T-helper 2 cell (primary cell): ENCODE results near the gene EFCAB8.
A peak's percentile ranks its signal among the peaks of the same experiment; 100 is the strongest.
"Not testable (repeated sequence)": the region's sequence is repeated elsewhere in the genome, so short reads cannot be mapped to it uniquely, and the experiment has no call there.

Experiments
- DNase-seq, 5 experiments: peaks; one replicate each; pipeline versions ENCODE4 v3.0.0 to v3.0.0-alpha.2; 2012 to 2022

Gene EFCAB8

DNA sequence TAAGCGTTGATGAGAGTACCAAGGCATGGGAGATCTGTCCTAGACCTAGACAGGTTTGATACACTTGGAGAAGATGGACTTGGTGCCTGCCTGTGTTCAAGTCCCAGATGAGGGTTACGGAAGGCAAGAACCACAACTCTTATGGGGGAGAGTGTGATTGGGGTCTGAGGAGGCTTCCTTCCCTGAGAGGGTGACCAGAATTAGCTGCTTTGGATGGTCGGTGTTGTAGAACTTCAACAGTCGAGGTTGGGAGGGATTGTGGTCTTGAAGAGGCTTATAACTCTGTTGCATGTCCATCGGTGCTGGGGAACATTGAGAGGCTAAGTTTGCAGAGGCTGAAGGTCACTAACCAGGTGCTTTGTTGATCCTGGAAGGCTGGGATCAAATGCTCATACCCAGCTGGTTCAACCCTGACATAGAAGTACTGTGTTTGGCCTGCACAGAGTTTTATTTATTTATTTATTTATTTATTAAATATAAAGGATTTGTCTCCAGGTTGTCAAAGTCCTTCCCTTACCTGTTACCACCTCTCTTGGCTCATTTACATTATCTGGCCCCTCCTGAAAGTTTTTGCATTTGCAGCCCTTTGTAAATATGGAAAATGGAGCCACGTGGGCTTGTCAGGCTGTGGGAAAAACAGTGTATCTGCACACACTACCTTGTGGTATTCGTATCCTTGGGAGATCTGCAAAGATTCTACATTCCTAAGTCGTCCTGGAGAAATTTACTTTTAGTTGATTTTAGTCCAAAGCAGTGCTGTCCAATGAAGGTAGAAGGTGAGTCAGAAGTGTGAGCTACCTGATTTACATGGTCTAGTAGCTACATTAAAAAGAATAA, 15.8 kb upstream of the EFCAB8 start:
- DNase-seq = no peak

DNA sequence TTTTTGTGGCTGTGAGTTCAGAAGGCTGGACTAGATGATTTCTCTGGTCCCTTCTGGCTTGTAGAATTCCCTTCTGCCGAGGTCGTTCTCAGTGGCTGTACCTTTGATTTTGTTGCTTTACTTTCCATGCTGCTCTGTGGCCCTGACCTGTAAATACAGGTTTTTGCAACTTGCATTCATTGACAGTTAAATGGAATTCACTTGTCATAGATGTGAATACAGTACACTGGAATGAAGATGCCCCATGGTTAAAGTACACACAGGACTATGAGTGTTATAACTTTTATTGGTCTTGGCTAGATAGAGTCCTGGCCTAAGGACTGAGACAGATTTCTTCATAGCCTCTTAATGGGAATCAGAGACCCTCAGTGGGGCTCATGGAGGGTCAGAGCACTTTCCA, 12.9 kb upstream of the EFCAB8 start:
- DNase-seq = no peak

DNA sequence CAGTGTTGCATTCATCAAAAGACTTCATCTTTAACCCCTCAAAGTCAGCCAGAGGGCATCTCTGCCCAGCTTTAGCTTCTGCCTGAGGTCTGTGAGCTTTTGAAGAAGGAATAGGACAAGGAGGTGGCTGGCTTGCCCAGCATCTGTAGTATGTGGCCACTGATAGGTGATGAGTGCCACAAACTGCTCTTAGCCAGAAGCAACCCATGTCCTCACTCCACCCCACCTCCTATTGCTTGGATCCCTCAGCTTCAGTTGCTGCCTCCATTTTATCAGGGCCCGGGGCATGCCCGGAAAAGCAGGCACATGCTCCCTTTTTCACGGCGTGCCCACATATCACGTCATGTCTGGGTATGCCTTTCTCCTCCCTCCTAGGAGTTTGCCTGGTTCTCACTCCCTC, 11.9 kb upstream of the EFCAB8 start:
- no peak for DNase-seq

DNA sequence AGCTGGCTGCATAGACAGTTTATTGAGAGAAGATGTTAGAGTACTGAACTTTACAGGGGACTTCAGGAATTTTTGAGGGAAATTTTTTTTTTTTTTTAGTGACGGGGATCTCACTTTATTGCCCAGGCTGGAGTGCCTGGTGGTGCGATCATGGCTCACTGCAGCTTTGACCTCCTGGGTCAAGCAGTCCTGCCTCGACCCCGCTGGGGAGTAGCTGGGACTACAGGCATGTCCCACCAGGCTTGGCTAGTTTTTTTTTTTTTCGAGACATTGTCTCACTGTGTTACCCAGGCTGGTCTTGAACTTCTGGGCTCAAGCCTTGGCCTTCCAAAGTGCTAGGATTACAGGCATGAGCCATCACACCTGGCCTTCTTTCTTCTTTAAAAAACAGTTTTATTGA, 10.8 kb upstream of the EFCAB8 start:
- no peak for DNase-seq

DNA sequence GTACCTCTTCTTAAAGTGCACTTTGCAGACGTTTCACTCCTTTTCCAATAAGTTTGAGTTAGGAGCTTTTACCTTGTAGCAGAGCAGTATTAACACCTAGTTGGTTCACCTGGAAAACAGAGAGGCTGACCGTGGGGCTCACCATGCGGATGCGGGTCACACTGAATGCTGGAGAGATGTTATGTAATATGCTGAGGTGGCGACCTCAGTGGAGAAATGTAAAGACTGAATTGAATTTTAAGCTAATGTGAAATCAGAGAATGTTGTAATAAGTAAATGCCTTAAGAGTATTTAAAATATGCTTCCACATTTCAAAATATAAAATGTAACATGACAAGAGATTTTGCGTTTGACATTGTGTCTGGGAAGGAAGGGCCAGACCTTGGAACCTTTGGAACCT, 9.9 kb upstream of the EFCAB8 start:
- DNase-seq = no peak

DNA sequence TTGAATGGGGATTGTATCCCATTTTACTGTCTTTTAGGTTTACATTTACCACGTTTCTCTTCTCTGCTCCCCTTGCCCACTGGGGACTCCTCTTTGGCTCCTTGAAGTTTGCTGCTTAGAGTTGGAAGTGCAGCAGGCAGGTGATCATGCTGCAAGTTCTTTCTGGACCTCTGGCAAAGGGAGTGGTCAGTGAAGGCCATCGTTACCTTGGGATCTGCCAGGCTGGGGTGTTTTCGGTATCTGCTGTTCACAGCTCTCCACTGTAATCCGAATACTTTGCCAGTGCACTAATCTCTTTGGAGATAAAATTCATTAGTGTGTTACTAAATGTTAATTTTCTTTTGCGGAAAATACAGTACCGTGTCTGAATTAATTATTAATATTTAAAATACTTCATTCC, 9.1 kb upstream of the EFCAB8 start:
- DNase-seq = no peak

DNA sequence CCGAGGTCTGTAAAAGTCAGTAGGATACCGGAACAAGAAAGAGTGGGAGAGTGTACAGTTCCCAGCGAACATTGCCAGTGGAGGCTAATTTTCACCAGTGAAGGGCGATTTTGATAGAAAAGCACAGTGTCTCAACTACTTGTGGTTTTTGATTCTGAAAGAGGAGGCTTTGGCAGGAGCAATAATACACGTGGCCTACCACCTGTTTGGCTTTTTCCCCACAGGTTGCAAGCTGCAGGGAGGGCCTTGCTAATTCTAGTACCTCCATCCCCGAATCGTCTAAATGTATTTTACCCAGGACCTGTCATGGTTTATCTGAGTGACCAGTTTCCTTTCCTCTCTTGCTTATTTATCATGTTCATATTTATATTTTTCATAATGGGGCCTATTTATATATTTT, 3.3 kb upstream of the EFCAB8 start:
- DNase-seq = no peak

DNA sequence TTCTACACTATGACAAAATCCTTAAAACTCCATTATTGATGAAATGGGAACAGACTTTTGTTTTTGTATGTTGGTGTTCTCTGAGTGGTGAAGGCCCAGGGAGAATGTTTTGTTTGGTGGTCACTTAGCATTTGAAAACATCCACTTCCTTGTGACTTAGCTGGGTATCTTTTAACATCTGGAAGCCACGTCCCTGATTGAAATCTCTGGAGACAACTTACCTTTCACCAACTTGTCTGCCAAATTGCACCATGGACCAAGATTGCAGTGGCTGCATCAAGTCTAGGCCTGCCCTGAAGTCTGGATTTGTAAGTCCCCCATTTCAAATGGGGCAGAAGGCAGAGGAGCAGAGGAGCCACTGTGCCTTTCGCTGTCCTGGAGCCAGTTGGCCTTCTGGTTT, 534 bp upstream of the EFCAB8 start:
- DNase-seq = peak in 1 of 5 experiments; percentile 45

DNA sequence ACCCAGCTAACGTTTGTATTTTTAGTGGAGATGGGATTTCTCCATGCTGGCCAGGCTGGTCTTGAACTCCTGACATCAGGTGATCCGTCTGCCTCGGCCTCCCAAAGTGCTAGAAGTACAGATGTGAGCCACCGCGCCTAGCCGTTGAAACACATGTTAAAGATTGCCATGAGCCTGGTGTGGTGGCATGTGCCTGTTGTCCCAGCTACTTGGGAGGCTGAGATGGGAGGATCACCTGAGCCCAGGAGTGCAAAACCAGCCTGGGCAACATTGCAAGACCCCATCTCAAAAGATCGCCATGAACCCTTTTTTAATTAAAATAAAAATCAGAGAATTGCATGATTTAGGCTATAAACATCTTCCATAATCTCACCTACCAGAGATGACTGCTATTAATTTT, 2.7 kb downstream of the EFCAB8 start:
- no peak for DNase-seq

DNA sequence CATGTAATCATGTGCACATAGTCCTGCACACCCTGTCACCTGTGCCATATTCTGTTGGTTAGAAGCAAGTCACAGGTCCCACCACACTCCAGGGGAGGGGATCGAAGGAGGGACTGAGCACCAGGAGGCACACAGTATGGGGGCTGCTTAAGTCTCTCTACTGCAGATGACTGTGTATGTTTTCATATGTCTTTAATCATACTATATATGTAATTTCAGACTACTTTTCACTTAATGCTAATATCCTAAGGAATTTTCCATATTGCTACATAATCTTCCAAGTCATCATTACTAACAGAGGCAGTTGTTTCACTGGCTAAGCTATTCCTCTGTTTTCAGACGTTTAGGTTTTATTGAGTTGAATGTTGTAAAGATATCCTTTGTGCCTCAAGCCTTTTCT, 10.8 kb downstream of the EFCAB8 start:
- no peak for DNase-seq

DNA sequence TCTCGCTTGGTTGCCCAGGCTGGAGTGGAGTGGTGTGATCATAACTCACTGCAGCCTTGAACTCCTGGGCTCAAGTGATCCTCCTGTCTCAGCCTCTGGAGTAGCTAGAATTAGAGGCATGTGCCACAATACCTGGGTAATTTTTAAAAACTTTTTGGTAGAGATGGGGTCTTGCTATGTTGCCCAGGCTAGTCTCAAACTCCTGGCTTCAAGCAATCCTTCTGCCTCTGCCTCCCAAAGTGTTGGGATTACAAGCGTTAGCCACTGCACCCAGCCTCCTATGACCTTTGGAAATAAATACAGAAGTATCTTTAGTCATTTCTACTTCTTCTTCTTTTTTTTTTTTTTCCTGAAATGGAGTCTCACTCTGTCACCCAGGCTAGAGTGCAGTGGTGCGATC, 11.8 kb downstream of the EFCAB8 start:
- not testable (repeated sequence) for DNase-seq

DNA sequence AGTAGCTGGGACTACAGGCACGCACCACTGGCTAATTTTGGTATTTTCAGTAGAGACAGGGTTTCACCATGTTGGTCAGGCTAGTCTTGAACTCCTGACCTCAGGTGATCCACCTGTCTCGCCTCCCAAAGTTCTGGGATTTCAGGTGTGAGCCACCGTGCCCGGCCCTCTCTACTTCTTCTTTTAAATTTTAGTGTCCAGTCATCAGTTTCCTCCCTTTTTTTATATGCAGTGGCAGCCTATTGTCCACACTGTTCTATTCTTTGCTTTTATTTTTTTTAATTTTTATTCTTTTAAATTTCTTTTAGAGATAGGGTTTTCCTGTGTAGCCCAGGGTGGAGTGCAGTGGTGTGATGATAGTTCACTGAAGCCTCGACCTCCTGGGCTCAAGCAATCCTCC, 12.3 kb downstream of the EFCAB8 start:
- no peak for DNase-seq

DNA sequence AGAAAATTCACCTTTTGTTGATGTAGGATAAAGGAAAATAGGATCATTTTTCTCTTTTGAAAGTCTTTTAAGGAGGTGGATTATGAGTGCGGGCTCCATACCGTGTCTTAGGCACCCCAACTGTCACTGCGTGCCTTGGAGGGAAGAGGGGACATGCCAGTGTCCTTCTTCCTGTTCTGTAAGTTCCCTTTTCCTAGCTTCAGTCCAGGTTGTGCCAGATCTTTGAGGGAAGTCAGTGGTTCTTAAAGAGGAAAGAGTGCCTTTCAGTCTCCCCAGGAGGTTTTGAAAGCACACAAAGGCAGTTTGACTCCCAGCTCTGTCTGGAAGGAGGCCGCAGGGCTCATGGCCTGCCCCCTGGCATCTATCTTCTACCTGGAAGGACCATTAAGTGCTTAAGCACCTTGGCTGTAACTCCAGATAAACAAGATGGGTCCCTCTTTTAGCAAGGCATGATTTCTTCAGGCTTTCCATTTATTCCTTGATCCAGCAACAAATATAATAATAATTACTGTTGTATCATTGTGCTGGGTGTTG, 13.0 kb downstream of the EFCAB8 start:
- DNase-seq = no peak

DNA sequence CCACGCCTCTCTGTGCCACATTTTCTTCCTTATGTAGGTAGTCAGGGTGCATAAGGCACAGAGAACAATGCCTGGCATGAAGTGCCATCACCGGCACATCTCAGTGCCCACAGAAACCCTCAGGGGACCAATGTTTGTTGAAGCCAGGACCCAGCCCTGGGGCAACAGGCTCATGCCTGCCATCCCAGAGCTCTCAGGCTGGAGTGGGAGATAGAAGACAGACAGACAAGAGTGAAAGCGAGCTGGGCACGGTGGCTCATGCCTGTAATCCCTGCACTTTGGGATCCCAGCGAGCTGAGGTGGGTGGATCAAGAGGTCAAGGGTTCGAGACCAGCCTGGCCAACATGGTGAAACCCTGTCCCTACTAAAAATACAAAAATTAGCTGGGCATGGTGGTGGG, 13.5 kb downstream of the EFCAB8 start:
- no peak for DNase-seq

DNA sequence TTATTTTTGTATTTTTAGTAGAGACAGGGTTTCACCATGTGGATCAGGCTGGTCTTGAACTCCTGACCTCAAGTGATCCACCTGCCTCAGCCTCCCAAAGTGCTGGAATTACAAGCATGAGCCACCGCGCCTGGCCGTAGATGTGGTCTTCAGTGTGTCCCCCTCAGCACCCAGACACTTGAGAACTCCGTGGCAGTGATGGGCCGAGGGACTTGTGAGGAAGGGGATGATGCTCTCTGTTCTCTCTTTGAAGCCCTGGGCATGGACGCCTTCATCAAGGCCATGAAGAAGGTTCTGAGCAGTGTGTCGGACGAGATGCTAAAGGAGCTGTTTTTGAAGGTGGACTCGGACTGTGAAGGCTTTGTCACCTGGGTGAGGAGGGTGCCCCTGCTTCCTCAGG, 16.9 kb downstream of the EFCAB8 start:
- DNase-seq = no peak

DNA sequence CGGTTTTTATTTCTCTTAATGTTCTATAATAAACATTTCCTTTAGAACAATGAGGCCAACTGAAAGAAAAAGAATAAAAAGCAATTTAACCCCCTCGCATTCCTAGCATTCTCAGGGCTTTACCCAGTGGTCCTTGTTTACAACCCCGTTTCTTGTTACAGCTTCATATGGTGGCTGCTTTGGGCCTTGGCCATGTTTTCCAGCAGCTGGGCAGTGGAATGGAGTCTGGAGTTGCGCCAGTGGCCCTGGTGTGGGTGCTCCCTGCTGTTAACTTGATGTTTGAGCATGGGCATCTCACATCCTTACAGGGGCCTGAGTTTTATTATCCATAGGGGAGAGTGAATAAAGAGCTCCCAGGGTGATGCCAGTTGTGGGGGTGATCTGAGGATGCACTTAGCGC, 18.8 kb downstream of the EFCAB8 start:
- no peak for DNase-seq

DNA sequence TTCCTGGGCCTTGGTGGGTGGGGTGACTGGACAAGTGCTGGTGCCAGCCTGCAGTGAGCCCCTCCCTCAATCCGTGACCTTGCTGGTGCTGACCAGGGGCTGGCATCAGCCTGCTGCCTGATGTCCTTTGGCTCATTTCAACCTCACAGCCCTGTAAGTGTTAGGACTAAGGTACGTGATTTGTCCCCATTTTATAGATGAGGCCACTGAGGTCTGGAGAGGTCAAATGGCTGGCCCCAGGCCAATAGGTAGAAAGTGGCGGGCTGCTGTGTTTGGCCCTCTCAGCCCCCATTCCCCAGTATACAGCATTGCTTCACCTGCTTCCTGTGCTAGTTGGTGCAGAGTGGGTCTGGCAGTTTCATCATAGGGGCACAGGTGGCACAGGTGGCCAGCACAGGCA, 20.1 kb downstream of the EFCAB8 start:
- no peak for DNase-seq

DNA sequence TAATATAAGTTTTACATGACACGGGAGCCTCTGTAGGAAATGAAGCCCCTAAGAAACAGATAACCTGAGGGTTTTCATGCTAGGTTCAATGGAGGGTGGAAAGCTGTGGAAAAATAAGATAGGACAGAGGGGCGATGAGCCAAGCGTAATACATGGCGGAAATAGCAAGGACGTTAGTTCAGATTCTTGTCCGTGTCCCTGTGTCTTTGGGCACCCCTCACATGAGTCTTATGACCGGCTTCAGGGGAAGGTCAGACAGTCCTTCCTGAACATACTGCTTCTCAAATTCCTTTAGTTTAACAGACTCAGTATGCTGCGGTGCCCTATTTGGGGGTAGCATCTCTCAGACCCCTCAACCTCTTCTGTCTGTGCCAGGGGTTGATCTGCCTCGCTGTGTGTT, 20.8 kb downstream of the EFCAB8 start:
- no peak for DNase-seq

DNA sequence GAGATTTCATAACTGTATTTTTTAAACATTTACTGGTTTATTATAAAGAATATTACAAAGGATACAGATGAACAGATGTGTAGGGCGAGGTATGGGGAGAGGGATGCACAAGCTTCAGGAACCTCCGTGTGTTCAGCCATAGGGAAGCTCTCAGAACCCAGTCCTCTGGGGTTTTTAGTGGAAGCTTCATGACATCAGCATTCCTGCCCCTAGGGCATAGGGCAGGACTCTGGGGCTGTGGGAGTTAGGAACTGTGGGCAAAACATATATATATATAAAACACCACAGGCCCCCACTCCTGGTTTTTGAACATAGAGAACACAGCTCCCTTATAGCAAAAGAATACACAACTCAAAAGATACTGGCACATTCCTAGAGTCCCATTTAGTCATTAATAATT, 21.9 kb downstream of the EFCAB8 start:
- DNase-seq = no peak

DNA sequence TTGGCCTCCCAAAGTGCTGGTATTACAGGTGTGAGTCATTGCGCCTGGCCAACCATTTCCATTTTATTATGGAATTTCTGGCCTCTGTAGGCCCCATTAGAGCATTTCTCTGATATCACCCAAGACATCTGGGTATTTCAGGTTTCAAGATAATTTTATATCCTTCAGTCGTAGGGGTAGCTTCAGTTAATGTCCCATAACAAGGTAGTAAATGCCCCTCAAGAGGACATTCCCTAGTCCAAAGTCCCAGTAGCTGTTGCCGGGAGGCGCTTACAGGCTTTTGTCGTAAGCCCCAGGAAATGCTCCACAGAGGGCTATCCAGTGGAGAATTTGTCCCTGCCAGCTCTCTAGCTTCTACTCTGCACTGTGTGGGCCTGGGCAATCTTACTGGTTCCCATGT, 24.4 kb downstream of the EFCAB8 start:
- no peak for DNase-seq

DNA sequence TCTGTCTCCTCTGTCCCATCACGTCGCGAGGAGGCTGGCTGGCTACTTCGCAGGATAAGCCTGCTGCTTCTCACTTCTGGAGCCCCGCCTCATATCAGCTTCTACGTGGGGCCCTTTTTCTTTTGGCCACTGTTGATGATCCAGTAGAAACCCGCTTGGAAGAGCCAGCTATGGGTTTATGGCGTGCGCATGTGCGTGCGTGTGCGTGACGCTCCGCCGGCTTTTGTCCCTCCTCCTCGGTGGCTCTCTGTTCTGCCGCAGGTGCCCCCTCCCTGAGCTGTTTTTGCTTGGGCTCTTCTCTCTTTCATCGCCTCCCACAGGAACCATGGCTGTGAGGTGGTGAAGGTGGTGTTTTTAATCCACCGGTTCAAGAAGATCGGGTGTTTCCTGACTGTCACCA, 26.5 kb downstream of the EFCAB8 start:
- DNase-seq = no peak

DNA sequence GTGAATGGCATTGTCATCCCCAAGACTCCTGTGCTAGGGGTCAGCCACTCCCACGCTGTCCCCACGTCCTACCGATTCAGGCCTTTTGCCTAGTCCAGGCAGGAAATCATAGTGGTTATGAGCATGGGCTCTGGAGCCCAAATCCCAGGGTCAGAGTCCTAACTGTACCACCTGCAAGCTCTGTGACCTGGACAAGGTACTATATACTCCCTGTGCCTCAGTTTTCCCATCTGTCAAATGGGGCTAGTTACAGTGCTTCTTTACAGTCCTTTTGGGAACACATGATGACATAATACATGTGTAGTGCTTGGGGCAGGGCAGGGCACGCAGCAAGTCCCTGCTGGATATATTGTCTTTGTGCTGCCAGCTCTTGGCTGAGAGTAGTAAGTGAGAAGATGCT, 27.2 kb downstream of the EFCAB8 start:
- DNase-seq = no peak

DNA sequence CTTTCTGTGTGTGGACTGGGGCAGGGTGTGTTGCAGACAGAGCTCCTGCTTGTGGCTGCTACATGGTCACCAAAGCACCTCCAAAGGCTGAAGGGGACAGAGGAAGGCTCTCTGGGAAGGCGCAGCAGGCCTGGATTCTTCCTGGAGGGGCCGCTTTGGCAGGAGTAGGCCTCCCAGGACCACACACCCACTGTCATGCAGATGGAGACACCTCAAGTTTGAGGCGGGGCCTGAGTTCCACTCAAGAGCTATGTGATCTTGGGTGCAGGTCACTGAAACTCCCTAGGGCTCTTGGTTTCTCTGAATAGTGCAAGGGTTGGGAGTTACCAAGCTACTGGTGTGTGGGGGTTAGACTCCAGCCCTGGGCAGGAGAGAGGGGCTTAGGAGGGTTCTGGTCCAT, 27.9 kb downstream of the EFCAB8 start:
- no peak for DNase-seq

DNA sequence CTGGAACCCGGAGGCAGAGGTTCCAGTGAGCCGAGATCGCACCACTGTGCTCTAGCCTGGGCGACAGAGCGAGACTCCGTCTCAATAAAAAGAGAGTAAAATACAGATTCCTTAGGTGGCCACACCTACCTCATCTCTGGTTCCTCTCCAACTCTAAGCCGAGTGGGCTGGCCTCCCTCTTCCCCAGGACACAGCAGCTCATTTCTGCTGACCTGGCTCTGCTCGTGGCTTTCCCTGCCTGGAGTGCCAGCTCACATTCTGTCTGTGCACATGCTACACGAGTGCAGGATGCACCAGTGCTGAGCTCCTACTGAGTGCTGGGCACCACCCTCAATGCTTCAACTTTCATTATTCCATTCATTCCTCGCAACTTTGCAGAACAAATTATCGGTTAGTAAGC, 28.8 kb downstream of the EFCAB8 start:
- DNase-seq = no peak

DNA sequence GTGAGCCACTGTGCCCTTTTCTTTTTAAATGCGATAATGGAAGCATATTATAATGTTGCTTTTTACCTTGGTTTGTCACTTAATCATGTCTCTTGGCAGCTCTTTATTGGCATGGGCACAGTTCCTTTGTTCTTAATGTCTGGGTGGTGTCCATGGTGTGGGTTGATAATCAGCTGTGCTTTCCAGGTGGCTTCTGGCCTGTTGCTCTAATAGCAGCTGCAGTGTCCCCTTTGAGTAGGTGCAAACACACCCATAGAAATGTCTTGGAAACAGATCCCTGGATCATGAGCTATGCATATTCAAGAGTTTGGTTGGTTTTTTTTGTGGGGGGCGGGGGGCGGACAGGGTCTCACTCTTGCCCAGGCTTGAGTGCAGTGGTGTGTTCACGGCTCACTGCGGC, 29.9 kb downstream of the EFCAB8 start:
- no peak for DNase-seq
